Measurements from ENCODE around the gene CIZ1.
A peak's percentile ranks its signal among the peaks of the same experiment; 100 is the strongest.

The CIZ1 gene

DNA sequence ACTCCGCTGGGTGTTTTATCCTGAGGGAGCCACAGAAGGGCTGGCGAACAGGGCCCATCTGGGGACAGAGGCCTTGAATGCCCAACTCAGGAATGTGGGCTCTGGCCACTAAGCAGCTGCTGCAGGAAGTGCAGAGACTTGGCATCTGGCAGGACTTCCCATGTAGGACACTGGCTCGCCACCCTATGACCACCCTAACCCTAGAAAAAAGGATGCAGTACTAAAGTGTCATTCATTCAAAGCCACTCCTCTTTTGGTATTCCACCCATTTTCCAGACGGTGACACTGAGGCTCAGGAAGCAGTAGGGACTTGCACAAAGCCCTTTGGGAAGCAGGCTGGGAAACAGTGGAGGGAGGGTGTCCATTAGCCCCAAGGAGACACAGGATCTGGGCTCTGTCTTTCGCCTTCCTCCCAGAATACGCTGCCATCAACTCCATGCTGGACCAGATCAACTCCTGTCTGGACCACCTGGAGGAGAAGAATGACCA lies 28.3 kb downstream of the CIZ1 start:
- DNase-seq (ENCODE audit: low read depth, low spot score) = no peak

DNA sequence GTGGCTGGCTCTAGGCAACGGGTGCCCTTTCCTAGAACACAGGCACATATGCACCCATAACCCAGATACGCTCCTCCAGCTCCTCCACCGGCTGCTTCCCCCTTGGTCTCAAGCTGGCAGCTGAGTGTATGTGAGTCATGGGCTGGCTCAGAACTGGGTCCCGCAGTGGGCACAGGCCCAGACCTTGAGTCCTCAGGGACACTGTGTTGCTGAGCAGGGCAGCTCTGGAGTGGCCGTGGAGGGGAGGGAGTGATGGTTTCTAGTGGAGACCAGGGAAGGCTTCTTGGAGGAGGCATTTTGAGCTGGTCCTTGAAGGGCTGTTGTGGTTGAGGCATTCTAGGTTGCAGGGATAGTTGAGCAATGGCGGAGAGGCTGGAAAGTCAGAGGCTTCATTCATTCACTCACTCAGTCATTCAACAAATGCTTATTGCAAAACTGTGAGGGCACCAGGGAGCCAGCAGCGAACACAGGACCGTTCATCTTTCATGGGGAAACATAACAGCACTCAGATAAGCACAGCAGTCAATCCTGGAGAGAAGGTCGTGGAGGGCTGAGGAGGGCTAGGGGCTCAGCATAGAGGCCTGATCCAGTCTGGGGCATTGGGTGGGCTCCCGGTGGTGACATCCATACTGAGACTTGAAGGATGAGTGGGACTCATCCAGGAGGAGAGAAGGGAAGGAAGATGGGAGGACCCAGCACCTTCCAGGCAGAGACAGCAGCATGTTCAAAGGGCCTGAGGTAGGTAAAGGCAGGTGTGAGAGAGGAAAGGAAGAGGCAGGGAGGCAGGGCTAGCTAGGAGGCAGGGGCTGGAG lies 29.0 kb downstream of the CIZ1 start:
- DNase-seq (ENCODE audit: low read depth, low spot score) = no peak

DNA sequence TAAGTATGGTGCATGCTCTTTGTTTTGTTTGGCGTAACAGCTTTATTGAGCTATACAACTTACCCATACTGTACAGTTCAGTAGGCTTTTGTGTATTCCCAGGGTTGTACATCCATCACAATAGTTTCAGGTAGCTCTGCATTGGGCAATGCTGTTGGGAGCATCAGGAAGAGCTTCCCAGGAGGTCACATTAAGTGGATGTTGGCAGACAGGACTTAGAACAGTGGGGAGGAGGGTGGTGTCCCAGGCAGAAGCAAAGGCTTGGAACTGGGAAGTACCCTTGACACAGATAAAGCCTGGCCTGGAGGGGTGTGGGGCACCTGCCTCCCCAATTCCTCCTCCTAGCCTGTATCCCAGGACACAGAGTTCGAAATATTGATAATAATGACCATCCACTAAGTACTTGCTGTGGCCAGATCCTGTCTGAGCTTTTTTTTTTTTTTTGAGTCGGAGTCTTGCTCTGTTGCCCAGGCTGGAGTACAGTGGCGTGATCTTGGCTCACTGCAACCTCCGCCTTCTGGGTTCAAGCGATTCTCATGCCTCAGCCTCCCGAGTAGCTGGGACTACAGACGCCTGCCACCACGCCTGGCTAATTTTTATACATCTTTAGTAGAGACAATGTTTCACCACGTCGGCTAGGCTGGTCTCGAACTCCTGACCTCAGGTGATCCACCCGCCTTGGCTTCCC lies 30.0 kb downstream of the CIZ1 start:
- DNase-seq (ENCODE audit: low read depth, low spot score) = no peak

DNA sequence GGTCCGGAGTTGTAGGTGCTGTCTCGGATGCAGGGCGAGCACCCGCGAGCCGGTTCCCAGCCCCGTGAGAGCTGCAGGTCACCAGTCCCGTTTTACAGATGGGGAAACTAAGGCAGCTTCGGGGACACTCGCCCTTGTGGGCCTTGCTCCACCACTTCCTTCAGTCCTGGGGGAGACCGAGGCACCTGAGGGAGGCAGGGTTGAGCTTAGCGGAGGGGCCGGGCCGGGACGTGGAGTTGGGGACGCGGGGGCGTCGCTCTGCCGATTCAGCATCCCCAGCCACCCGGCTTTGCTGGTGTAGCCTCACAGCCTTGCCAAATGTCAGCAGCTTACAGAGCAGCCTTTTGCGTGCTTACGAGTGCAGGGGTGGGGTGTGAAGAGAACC lies 30.8 kb downstream of the CIZ1 start:
- no peak for DNase-seq (ENCODE audit: low read depth, low spot score)

DNA sequence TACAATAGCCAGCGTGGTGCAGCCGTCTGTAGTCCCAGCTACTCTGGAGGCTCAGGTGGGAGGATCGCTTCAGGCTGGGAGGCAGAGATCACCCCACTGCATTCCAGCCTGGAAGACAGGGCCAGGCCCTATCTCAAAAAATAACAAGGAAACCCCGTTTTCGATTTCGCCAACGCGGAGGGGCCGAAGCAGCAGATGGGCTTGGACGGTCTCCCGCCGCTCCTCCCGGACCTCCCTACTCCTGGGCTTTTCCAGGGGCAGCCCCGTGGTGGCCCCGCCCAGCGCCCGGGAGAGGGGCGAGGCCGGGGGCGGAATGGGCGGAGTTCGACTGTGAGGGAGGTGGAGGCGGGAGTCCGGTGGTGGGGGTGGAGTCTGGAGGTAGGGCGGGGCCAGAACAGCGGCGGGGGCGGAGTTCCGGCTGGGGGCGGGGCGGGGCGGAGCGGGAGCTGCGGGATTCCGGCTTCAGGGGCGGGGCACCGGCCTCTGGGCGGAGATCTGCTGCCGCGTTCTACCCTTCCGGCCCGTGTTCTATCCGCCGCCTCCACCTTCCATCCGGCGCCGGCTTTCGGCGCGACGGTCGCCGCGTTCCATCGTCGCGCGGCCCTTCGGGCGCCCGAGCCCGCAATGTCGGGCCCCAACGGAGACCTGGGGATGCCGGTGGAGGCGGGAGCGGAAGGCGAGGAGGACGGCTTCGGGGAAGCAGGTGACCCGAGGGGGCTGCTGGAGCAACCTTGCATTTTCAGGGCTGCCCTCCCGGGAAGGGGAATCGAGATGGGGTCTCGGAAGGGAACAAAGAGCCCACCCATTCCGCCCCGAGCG lies 31.4 kb downstream of the CIZ1 start, which contains the start of gene BBLN:
Gene BBLN, plus strand, starts transcription at position 482 of the 819 bp plus-strand sequence. Its CDS starts 143 bp downstream, at position 625.
- DNase-seq (ENCODE audit: low read depth, low spot score) = peak; percentile 97

DNA sequence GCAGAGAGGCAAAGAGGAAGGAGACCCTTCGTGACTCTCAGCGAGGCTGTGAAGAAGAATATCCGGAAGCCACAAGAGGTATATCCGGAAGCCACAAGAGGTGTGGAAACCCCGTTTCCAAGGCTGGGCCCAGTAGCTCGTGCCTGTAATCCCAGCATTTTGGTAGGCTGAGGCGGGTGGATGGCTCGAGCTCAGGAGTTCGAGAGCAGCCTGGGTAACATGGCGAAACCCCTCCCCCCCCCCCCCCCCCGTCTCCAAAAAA lies 31.9 kb downstream of the CIZ1 start:
- no peak for DNase-seq (ENCODE audit: low read depth, low spot score)

DNA sequence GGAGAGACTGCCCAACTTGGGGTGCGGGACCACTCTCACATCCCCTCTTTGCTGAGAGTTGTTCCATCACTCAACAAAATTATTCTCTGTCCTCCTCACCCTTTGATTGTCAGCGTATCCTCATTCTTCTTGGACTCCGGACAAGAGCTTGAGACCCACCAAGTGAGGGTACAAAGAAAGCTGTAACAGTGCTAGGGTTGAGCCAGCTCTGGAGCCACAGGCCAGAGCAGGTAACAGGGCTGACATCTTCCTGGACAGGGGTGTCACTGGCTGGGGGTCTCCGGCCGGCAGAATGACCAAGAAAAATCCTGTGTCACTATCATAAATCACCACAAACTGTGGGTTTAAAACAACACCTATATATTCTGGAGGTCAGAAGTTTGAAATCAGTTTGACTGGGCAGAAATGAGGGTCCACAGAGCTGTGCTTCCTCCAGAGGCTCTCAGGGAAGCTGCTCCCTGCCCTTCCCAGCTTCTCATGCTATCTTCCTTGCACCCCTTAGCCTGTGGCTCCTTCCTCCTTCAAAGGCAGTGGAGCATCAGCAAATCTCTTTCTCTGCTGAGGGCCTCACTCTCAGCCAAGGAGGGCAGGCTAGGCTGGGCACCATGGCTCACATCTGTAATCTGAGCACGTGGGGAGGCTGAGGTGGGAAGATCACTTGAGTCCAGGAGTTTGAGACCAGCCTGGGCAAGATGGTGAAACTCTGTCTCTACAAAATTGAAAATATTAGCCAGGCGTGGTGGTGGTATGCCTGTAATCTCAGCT lies 35.5 kb downstream of the CIZ1 start:
- no peak for DNase-seq (ENCODE audit: low read depth, low spot score)

DNA sequence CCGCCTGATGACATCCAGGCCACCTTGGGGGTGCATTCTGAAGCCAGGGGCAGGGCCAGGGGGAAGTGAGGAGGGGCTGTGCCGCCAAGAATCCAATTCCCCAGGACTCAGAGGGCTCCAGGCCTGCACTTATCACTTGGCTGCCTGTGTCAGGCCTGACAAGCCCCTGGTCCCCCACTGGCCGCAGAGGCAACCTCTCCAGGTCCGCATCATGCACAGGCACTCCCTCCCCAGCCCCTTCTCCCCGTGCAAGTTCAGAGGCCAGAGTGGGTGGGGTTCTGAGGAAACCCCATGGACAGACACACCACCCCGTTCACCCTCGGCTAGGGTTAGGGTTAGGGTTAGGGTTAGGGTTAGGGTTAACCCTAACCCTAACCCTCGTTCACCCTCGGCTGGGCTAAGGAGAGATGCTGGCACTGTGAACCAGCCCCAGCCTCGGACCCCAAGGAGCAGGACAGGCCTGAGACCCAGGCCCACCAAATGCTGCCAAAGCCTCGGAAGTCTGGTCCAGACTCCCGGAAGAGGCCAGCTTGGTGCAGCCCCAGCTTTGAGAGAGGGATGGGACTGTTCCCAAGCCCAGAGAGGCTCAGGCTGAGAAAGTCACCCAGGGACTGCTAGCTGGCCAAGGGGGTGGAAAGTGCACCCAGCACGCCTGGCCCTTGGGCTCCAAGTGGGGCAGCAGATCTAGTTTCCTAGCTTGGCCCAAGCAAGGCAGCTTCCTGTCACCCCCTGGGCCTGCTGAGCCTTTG lies 37.3 kb downstream of the CIZ1 start:
- DNase-seq (ENCODE audit: low read depth, low spot score) = no peak

DNA sequence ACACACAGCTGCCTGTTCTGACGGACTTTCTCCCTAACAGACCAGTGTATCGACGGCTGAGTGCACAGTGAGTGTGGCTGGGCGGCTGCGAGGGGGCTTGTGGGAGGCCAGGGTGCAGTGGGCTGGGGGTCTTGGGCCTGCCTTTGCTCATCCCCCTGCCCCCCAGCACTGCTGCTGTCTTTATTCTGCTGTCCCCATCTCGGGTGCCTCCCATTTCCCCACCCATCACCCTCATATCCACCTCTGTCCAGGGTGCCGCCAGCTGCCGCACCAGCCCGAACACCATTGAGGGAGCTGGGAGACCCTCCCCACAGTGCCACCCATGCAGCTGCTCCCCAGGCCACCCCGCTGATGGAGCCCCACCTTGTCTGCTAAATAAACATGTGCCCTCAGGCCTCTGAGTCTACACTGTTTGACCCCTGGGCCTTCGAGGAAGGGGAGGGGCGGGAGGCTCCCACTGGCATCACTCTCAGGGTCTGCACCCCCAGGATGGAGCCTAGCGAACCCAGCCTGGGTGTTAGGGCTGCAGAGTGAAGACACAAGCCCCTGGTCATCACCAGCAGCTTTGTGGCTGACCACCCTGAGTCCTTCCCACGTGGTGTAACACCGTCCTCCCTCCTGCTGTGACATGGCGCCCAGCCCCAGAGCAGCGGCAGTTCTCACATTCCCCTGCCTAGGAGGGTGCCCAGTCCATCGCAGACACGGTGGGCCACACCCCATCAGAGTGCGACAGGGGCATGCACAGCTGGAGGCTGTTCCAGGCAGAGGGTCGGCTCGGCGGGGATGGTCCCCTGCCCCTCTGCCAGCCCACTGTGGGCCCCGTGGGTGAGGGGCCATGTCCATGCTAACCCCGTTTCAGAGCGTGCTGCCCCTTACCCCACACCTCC lies 38.1 kb downstream of the CIZ1 start:
- DNase-seq (ENCODE audit: low read depth, low spot score) = no peak

DNA sequence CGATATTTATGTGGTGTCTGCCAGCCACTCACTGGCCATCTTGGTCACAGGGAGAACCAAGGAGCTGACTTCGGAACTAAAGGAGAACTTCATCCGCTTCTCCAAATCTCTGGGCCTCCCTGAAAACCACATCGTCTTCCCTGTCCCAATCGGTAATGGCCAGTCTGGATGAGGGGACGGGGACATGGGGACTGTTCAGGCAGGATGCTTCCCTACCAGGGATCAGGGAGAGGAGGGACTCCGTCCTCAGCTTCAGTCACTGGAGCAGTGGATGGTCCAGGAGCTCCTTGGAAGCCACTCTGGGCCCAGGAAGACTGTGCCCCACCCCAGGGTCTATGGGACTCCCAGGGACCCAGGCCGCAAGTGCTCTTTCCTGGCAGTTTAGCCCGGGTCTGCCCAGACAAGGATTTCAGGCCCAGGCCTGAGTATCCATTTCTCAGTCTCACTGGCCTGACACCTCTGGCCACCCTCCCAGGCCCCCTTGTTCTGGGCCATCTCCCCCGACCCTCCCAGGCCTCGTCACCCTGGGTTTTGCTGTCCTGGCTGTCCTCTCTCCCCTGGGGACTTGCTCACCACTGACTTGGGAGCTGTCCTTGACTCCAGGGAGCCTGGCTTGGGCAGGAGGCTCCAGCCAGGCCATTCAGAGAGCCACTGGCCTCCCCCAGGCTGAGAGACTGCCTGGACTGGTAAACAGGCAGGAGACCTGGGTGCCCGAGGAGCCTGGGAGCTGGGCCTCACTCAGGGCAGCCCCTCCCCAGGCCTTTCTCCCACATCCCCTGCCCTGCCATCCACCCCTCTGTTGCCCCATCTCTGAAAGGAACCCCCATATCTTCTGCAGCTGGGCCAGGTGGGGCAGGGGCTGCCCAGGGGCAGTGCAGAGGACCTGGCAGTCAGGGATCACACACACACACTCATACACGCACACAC lies 39.0 kb downstream of the CIZ1 start:
- no peak for DNase-seq (ENCODE audit: low read depth, low spot score)

DNA sequence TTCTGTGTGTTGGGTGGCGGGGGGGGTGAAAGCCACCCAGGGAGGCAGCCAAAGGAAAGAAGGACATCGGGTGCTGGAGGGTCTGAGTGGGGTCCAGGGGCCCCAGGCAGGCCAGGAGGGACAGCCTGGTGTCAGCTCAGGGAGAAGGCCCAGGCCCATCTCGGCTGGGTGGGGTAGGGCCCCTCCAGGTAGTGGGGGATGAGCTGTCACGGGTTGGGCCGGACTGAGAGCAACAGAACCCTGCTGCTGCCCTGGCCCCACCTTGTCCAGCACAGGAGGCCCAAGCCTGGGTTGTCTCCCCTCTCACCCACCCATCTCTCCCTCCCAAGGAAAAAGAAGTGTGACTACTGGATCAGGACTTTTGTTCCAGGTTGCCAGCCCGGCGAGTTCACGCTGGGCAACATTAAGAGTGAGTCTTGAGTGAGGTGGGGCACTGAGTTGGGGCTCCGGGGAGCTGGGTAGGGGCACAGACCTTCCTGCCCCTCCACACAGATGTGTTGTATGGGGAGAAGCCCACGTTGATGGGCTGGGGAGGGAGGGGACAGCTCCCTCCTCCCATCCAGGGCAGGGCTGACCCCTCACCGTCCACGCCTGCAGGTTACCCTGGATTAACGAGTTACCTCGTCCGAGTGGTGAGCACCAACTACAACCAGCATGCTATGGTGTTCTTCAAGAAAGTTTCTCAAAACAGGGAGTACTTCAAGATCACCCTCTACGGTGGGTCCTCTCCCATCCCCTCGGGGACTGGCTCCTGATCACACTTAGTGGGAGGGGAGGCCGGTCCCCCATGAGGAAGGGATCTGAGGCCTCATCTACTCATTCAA lies 39.9 kb downstream of the CIZ1 start:
- no peak for DNase-seq (ENCODE audit: low read depth, low spot score)

DNA sequence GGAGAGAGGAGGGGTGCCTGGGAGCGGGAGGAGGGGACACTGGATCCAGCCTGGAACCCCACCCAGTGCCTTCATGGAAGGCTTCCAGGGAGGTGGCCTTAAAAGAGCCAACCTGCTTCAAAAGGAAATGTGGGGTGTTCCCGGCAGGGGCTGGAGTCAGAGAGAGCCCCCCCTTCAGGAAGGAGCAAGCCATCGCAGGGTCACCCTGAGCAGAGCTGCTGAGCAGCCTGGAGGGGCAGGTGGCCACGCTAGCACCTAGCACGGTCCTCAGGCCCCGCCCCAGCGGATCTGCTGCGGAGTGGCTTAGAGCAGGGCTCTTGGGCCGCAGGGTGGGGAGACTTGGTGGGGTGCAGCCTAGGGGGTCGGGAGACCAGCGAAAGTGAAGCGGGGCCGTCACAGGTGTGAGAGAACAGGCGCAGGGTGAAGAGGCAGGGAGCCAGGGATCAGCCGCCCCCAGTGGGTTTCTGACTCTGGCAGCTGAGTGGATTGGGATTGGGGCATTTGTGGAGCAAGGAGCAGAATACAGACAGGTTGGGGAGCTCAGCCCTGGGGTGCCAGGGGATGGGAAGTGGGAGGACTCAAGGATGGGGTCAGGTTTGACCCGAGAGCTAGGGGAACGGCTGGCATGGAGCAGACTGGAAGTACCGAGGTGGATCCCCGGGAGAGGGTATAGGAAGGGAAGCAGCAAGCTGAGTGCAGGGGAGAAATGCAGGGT lies 40.6 kb downstream of the CIZ1 start:
- peak; percentile 61 for DNase-seq (ENCODE audit: low read depth, low spot score)

DNA sequence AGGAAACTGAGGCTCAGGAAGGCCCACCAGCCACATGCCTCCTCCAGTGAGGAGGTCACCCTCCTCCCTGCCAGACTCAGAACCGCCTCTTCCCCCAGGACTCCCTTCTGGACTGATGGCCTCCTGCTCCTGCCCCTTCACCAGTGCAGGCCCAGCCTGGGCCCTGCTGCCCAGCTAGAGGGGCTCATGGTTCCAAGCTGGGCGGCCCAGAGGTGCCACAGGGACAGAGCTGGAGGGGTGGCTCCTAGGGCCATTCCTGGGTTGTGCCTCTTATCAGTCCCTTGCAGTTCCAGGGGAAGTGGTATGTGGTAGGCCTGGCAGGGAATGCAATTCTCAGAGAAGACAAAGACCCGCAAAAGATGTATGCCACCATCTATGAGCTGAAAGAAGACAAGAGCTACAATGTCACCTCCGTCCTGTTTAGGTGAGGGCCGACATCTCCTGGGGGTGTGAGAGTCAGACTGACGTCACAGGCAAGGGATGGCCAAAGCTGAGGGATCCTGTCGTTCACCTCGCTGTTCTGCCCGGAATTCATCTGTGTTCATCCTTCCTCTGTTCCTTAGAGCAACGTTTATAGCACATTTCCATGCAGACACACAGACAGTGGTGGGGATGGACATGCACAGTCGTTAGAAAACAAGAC lies 41.3 kb downstream of the CIZ1 start:
- DNase-seq (ENCODE audit: low read depth, low spot score) = no peak

DNA sequence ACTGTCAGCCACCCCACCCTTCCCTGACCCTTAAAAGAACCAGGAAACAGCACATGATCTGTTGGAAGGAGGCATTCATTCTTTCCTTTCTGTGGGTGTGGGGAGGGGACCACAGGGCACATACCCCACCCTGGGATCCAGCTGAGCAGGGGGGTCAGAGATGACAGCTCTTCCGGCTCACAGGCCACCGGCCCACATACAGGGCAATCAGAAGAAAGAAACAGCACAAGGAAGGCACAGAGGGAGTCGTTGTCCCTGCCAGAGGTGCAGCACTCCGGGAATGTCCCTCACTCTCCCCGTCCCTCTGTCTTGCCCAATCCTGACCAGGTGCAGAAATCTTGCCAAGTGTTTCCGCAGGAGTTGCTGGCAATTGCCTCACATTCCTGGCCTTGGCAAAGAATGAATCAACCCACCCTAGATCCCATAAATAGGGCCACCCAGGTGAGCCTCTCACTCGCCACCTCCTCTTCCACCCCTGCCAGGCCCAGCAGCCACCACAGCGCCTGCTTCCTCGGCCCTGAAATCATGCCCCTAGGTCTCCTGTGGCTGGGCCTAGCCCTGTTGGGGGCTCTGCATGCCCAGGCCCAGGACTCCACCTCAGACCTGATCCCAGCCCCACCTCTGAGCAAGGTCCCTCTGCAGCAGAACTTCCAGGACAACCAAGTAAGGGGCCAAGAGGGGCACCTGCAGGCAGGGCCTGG lies 42.2 kb downstream of the CIZ1 start, which contains the start of gene LCN2:
Gene LCN2, plus strand, starts transcription at position 453 of the 701 bp plus-strand sequence. Its CDS starts 73 bp downstream, at position 526.
- DNase-seq (ENCODE audit: low read depth, low spot score) = no peak

DNA sequence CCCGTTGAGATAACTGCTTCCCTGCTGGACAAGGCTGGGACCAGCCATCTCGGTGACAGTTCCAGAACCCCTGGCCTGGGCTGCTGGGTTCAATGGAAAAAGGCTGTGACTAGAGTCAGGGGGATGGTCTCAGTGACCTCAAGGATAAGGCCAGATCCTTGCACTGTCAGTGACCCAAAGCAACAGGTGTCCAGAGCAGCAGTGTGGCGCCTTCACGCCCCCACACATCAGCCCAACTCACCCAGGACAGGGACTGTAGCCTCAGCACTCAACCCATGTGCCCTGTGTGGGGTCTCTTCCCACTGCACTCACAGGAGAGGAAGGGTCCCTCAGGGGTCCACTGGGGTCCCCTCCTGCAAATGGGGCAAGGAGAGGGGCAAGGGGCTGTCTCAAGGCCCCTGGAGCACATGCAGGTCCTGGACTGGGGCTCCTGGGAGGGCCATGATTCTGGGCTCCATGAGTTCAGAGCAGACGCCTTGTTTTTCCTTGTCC lies 42.8 kb downstream of the CIZ1 start:
- no peak for DNase-seq (ENCODE audit: low read depth, low spot score)

DNA sequence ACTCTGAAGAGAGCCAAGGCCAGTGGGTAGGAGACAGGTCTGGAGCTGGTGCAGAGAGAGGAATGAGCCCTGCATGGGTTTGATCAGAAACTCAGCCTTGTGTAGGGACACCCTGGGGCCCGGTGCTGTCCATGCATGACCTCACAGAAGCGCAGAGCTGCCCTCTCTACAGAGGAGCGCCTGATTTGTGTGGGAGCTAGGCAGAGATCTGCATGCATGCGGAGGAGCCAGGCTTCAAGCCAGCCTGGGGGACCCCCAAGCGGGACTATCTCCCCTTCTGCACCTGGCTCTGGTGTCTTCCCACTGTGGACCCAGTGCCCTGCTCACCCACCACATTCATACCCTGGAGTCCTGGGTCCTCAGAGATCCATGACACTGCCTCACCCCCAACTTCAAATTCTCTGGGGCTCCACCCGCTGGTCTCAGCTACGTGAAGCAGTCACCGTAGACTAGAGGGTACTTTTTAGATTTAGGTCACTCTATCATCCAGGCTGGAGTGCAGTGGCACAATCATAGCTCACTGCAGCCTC lies 44.7 kb downstream of the CIZ1 start:
- DNase-seq (ENCODE audit: low read depth, low spot score) = no peak

Data from ELF-1 (cell line).